GM19351 (cell line): ENCODE data around the gene TPBG.
A peak's percentile ranks its signal among the peaks of the same experiment; 100 is the strongest.
"Not testable (repeated sequence)": the region's sequence is repeated elsewhere in the genome, so short reads cannot be mapped to it uniquely, and the experiment has no call there.

Experiments
- ATAC-seq: cut with Tn5 transposase; IDR thresholded peaks from one replicate; pipeline ENCODE4 v1.9.1; 2021; ENCODE audit warnings: mild to moderate bottlenecking, moderate library complexity; ENCODE audit not compliant: unreplicated experiment

The TPBG gene

GRCh38 chr6:82374516-82374915 lies 10.9 kb downstream of the TPBG start:
- no peak for ATAC-seq

DNA sequence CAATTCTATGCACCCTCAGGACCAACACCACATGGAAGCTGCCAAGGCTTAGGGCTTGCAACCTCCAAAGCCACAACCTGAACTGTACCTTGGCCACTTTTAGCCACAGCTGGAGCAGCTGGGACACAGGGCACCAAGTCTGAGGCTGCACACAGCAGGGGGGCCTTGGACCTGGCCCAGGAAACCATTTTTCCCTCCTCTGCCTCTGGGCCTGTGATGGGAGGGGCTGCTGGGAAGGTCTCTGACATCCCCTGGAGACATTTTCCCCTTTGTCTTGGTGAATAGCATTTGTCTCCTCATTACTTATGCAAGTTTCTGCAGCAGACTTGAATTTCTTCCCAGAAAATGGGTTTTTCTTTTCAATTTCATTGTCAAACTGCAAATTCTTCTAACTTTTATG lies 13.0 kb downstream of the TPBG start:
- ATAC-seq = no peak

- no peak for ATAC-seq
Measured at GRCh38 chr6:82380566-82381185, 17.1 kb downstream of the TPBG start.

- peak; percentile 80 for ATAC-seq
Measured at GRCh38 chr6:82381278-82381677, 17.7 kb downstream of the TPBG start.

DNA sequence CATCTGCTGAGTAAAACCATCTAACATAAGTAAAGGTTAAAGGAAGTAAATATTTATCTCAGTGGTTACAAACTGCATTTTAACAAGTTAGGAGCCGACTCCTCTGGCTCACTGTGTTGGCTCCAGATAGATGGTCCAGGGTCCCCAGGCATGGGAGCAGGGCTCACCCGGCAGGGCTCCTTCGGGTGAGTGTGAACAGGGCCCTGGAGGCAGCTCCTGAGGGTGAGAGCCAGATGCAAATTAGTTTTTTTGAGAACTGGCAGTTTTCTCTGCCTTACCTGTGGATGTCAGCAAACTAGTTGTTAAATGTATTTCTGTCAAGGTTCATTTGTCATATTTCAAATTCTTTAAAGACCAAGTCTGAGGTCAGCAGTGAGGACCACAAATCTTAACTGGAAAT lies 21.5 kb downstream of the TPBG start:
- ATAC-seq = peak; percentile 37

DNA sequence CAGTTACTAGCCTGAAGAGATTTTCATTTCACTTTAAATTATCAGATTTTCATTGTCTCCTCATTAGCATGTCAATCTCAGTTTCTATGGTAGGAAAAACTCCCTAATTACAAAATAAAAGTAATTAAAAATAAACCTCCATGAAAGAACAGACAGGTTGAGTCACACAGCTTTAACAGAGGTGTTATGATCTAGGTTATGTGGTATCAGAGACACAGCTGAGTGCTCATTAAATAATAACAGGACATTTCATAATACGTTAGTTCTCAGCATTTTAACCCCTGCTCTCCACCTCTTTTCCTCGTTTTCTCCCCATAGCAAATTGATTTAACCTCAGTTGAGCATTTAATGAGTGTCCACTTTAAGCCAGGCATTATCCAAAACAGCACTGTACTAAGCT lies 21.9 kb downstream of the TPBG start:
- no peak for ATAC-seq

GRCh38 chr6:82385961-82386360 lies 22.3 kb downstream of the TPBG start:
- no peak for ATAC-seq

DNA sequence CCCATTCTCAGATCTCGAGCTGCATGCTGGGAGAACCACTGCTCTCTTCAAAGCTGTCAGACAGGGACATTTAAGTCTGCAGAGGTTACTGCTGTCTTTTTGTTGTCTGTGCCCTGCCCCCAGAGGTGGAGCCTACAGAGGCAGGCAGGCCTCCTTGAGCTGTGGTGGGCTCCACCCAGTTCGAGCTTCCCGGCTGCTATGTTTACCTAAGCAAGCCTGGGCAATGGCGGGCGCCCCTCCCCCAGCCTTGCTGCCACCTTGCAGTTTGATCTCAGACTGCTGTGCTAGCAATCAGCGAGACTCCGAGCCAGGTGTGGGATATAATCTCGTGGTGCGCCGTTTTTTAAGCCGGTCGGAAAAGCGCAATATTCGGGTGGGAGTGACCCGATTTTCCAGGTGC lies 31.2 kb downstream of the TPBG start:
- ATAC-seq = not testable (repeated sequence)

DNA sequence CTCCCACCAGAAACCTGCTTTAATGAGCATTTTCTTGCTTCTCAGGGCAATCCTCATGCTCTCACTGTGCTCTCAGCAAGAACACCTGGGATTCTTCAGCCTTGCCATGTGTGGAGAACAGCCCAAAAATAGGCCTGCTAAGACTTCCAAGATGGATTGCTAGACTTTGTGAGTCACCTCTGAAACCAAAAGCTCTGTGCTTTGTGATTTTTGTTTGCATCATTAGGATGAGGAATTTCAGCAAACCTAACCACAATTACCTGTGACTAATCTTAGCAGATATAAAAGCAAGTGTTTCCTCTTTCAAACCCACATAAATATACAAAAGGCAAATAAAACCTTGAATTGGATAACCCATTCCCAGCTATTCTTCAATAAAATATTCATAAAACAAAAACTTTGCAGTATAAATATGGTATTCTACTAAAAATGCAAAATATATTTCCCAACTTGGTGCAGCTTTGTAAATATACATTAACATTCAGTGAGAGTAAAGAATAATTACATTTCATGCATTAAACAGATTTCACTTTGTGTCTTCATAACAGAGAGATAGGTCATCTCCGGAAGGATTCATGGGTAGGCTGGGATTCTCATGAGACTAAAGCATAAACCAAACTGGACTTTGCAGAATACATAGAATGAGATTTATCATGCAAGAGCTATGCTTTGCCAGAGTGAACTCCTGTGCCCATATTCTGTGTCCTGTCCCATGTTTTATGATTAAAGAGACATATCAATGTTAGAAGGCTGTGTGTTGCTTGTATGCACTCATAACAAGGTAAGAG lies 33.5 kb downstream of the TPBG start:
- ATAC-seq = no peak

DNA sequence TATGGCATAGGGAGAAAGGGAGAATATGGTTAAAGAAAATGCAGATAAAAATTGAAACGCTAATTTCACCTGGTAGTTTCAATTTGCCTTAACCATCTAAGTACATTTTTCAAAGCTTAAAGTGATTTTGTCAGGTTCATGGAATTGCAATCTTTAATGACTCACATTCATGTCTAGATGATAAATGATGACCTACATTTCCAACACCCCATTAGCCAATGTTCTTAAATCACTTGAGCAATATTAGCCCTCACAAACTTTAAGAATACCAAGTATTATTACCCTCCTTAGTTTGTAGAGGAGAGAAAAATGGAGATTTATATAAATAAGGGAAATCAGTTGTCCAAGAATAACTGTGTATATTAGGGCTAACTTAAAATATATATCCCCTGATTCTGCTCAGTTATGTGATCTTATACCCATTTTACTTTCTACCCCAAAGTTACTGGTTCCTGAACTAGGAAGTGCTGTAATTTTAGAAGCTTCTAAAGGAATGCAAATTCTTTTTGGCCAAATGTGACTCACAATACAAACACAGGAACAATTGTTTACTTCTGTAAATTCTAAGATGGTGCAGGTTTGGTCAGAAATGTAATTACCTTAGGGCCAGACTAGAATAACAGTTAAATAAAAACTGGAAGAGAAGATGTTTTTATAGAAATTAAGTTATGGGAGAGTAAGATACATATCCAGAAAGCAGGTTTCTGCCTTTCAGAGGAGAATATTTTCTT lies 34.5 kb downstream of the TPBG start:
- no peak for ATAC-seq

DNA sequence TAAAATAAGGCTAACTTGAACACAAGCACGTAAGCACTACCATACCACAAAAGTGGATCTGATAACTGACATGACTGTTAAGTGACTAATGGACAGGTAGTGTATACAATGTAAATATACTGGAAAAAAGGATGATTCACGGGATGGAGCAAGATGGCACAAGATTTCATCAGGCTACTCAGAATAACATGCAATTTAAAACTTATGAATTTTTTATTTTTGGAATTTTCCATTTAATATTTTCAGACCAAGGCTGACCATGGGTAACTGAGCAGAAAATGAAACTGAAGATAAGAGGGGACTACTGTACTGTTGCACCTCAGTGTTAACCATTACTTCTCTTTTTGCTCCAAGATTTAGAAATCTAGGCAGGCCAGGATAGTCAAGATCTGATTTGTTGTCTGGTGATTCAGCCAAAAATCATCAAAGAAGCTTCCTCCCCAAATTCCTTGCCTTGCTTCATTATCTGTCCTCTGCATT lies 45.4 kb downstream of the TPBG start:
- ATAC-seq = peak; percentile 80

- ATAC-seq = no peak
Measured at GRCh38 chr6:82410151-82410648, 46.6 kb downstream of the TPBG start.

DNA sequence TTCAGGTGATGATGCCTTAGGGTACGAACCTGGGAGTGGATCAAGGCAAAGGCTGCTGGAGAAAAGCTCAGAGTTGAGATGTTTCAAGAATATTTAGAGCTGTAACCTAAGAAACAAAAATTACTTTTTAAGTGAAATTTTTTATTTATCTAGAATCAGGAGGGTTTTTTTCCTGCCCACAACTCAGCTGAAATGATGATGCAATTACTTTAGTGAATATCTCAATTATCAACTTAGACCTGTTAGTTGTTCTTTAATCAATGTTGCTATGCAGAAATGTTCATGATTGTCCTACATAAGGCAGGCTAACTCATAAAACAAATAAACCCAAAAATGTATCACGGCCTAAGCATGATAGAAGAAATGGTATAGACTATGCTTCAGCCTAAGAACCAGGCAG lies 50.3 kb downstream of the TPBG start:
- ATAC-seq = no peak

DNA sequence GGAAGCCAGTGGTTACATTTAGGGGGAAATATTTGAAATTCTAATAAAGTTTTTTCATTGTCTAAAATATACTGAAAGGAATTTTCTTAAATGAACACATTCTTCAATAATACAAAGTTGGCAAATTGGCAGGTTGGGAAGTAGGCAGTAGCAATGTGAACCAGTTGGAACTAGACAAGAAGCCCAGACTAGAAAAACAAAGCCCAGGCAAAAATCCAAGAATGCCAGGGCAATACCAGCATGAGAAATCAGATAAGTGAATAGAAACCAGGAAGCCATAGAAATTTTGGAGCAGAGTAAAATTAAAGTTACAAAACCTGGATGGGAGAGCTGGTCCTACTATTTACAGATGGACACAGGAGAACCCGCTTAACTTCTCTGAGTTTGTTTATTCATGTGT lies 52.2 kb downstream of the TPBG start:
- no peak for ATAC-seq

DNA sequence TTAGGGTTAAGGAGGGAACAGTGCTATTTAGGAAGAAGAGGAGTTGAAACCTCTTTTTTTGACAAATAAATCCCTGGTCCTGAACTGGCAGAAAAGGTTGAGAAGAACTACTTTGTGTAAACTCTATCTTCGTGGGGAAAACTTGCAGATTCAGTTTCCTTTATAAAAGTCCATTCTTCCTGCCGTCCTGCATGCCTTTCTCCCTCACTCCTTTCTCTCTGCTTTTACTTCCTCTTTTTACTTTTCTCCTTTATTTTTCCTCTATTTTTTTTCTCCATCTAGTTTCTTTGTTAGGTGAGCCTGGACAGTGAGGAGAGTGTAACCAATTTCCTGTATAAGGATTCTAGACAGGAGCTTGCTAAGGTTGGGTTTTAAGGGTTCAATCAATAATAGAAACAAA lies 52.7 kb downstream of the TPBG start:
- ATAC-seq = no peak
